AG04450 (cell line): ENCODE data around the gene CISD3. TPM values are rescaled to one million over a fixed set of nuclear protein-coding genes. Genes with fewer than 3 reads are reported as not detected.
"Not testable (repeated sequence)": the region's sequence is repeated elsewhere in the genome, so short reads cannot be mapped to it uniquely, and the experiment has no call there.

Source experiments
- CTCF ChIA-PET: fragments of 300-600, 350-600 bp; formaldehyde crosslinking; extraction: SDS; loops from one replicate; lab custom pipeline; 2022; ENCODE audit warnings: antibody characterized with exemption, inconsistent platforms; lab: Charles Lee
- POLR2A ChIA-PET: fragments of 350-600 bp; formaldehyde crosslinking; extraction: SDS; loops from one replicate; lab custom pipeline; 2021; ENCODE audit warnings: antibody characterized with exemption, inconsistent platforms; lab: Yijun Ruan, JAX
- DNase-seq: peaks from one replicate; pipeline ENCODE4 v3.0.0-alpha.2; 2011; ENCODE audit warnings: low read depth, low spot score
- H3K27ac ChIP-seq: one replicate; pipeline ENCODE4 v1.5.1; 2012; ENCODE audit warnings: low read depth, low read length, control low read depth
- H3K27me3 ChIP-seq: one replicate; pipeline ENCODE4 v1.6.0; 2012; ENCODE audit warnings: low read length; ENCODE audit not compliant: control insufficient read depth, insufficient read depth
- H3K4me3 ChIP-seq: 2 replicates; pipeline ENCODE4 v1.5.1; 2011; ENCODE audit warnings: mild to moderate bottlenecking, low read depth, low read length, control low read depth
- H3K9me3 ChIP-seq: 2 replicates; pipeline ENCODE4 v1.5.1; 2012; ENCODE audit warnings: low read length; ENCODE audit not compliant: control insufficient read depth, insufficient read depth
- polyA plus RNA-seq: library from polyadenylated mRNA; depleted of rRNA; stranded (reverse); fragments of >200 nt; gene quantifications from 2 replicates; pipeline ENCODE4 v1.2.3, GENCODE V29; 2011
- TF ChIP-seq, protein P1 (sequence below): IDR thresholded peaks from 2 replicates; pipeline ENCODE4 v1.5.1; 2011; ENCODE audit warnings: low read depth, low read length, control low read depth, inconsistent platforms

CISD3 gene
- polyA plus RNA-seq, 1 experiment, result 6.5 TPM

DNA sequence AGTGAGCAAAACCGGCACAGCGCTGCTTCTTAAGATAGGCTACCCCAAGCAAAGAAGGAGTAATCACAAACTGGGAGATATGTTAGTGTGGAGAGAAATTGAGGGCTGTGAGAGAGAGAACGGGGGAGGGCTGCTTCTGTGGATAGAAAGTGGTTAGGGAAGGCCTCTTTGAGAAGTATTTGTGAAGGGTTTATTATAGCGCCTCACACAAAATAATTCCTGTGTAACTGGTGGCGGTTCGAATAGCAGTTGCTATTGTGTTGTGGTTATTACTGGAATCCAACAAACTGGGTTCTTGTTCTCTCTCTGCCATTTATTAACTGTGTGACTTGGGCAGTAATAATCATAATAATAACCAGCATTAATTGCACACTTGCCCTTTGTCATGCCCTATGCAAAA is 9.2 kb upstream of the CISD3 start:
- Histone ChIP-seq H3K27me3 (no peaks in the 10 kb centered on the region), H3K9me3 (no peaks in the 10 kb centered on the region; the same call in 1 of the 2 replicates), H3K27ac (no peak overlapping the region), H3K4me3 (no peak overlapping the region)
- TF ChIP-seq, protein P1, sequence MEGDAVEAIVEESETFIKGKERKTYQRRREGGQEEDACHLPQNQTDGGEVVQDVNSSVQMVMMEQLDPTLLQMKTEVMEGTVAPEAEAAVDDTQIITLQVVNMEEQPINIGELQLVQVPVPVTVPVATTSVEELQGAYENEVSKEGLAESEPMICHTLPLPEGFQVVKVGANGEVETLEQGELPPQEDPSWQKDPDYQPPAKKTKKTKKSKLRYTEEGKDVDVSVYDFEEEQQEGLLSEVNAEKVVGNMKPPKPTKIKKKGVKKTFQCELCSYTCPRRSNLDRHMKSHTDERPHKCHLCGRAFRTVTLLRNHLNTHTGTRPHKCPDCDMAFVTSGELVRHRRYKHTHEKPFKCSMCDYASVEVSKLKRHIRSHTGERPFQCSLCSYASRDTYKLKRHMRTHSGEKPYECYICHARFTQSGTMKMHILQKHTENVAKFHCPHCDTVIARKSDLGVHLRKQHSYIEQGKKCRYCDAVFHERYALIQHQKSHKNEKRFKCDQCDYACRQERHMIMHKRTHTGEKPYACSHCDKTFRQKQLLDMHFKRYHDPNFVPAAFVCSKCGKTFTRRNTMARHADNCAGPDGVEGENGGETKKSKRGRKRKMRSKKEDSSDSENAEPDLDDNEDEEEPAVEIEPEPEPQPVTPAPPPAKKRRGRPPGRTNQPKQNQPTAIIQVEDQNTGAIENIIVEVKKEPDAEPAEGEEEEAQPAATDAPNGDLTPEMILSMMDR, result no peak
- no peak for DNase-seq
- POLR2A ChIA-PET, result no interaction called here
- CTCF ChIA-PET, result no interaction called here

DNA sequence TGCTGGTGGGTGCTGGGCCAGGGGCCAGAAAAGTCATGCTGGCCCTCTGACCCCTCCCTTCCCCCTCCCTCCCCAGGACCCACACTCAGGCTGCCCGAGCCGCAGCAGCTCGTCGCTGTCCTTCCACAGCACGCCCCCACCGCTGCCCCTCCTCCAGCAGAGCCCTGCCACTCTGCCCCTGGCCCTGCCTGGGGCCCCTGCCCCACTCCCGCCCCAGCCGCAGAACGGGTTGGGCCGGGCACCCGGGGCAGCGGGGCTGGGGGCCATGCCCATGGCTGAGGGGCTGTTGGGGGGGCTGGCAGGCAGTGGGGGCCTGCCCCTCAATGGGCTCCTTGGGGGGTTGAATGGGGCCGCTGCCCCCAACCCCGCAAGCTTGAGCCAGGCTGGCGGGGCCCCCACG is 8.3 kb upstream of the CISD3 start:
- TF ChIP-seq, protein P1, result no peak
- ChIA-PET POLR2A (no interaction called here), CTCF (interaction anchor here (1.3 kb wide), 1 partner anchor 13 kb away, joined by 7 read pairs; no protein-coding TSS in a partner anchor)
- no peak overlapping the region for H3K27ac ChIP-seq
- DNase-seq, result no peak
- no peaks in the 10 kb centered on the region for H3K27me3 ChIP-seq
- H3K9me3 ChIP-seq, result no peaks in the 10 kb centered on the region; the same call in 1 of the 2 replicates
- no peak overlapping the region for H3K4me3 ChIP-seq

DNA sequence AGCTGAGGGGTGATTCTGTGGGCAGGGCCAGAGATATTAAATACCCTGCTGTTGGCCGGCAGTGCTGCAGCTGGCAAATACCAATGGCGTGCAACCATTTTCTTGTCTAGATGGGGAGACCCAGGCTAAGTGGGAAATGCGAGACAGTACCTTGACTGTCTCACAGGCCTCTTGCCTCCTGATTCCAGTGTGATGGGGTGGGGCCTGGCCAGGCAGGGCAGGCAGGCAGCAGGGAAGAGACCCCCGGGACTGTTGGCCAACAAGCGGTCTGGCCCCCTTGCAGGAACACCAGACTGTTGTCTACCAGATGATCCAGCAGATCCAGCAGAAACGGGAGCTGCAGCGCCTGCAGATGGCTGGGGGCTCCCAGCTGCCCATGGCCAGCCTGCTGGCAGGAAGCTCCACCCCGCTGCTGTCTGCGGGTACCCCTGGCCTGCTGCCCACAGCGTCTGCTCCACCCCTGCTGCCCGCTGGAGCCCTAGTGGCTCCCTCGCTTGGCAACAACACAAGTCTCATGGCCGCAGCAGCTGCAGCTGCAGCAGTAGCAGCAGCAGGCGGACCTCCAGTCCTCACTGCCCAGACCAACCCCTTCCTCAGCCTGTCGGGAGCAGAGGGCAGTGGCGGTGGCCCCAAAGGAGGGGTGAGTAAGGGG is 5.7 kb upstream of the CISD3 start:
- DNase-seq, result no peak
- no peaks in the 10 kb centered on the region for H3K27me3 ChIP-seq
- ChIA-PET POLR2A (no interaction called here), CTCF (interaction anchor here (1.4 kb wide), 1 partner anchor 10 kb away, joined by 6 read pairs; no protein-coding TSS in a partner anchor)
- no peak overlapping the region for H3K27ac ChIP-seq
- TF ChIP-seq, protein P1, result no peak
- no peak overlapping the region for H3K4me3 ChIP-seq
- H3K9me3 ChIP-seq, result no peaks in the 10 kb centered on the region; the same call in 1 of the 2 replicates

DNA sequence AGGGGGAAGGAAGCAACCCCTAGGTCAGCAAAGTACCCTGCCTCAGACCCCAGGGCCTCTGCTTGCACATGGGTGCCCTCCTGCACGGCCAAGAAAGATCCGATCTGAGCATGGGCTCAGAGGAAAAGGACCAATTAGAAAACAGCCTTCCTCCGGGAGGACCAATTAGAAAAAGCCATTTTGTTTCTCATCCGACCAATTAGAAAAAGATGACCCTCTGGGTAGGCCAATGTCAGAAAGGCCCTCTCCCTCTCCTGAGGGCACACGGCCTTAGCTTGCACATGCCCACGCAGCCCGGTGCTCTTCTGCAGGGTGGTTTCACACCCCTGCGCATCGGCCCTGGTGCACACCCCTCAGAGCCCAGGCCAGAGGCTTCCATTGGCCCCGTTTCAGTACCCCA is 5.1 kb upstream of the CISD3 start:
- TF ChIP-seq, protein P1, result no peak
- Histone ChIP-seq H3K4me3 (no peak overlapping the region), H3K9me3 (no peaks in the 10 kb centered on the region; the same call in 1 of the 2 replicates), H3K27ac (no peak overlapping the region), H3K27me3 (no peaks in the 10 kb centered on the region)
- no peak for DNase-seq
- ChIA-PET POLR2A (no interaction called here), CTCF (interaction anchor here (1.4 kb wide), 1 partner anchor 10 kb away, joined by 6 read pairs; no protein-coding TSS in a partner anchor)

DNA sequence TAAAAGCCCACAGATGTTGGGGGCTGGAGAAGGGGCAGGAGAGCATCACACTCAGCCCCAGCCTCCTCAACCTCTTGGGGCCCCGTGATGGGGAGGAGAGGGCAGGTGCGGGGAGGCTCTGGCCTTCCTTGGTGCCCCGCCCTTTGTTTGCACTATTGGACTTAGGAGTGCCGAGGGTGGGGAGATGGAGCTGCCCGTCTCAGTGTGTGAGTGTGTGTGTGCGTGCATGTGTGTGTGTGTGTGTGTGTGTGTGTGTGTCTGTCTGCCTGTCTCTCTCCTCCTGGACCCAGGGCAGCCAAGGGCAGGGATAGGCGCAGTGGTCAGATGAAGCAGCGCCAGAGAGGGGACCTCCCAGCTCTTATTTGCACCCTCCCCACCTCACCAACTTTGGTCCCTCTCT is 4.0 kb upstream of the CISD3 start:
- H3K9me3 ChIP-seq, H3K27ac ChIP-seq, DNase-seq, CTCF ChIA-PET, H3K4me3 ChIP-seq, H3K27me3 ChIP-seq, POLR2A ChIA-PET: not testable (repeated sequence)
